Stimulated activated CD4-positive, alpha-beta T cell treated with anti-CD3 and anti-CD28 coated beads, Interleukin-4, amount 100 ng/mL, for 48 hours (primary cell): ENCODE measurements around the gene BRIP1.
"Not testable (repeated sequence)": the region's sequence is repeated elsewhere in the genome, so short reads cannot be mapped to it uniquely, and the experiment has no call there.

Source experiments
- DNase-seq, 2 donors: peaks; one replicate each; pipeline ENCODE4 v3.0.0-alpha.2; 2020; ENCODE audit warnings: low read depth in 2 of 2

BRIP1 gene

GRCh38 chr17:61729690-61730268 lies 133.5 kb downstream of the BRIP1 start:
- no peak for DNase-seq

- DNase-seq: no peak
These were observed 135.0 kb downstream of the BRIP1 start for GRCh38 chr17:61728297-61728836.

GRCh38 chr17:61727798-61728197 lies 135.5 kb downstream of the BRIP1 start:
- not testable (repeated sequence) for DNase-seq

GRCh38 chr17:61726977-61727376 lies 136.4 kb downstream of the BRIP1 start:
- DNase-seq: no peak

GRCh38 chr17:61724777-61725176 lies 138.6 kb downstream of the BRIP1 start:
- DNase-seq: no peak

- no peak for DNase-seq
These were observed 139.4 kb downstream of the BRIP1 start for GRCh38 chr17:61723914-61724313.

GRCh38 chr17:61723183-61723582 lies 140.1 kb downstream of the BRIP1 start:
- no peak for DNase-seq

- no peak for DNase-seq
These were observed 140.9 kb downstream of the BRIP1 start for GRCh38 chr17:61722398-61722797.

- no peak for DNase-seq
These were observed 143.1 kb downstream of the BRIP1 start for GRCh38 chr17:61720016-61720795.

GRCh38 chr17:61719220-61719619 lies 144.1 kb downstream of the BRIP1 start:
- not testable (repeated sequence) for DNase-seq

- DNase-seq: no peak
These were observed 145.3 kb downstream of the BRIP1 start for GRCh38 chr17:61718022-61718421.

- no peak for DNase-seq
These were observed 146.0 kb downstream of the BRIP1 start for GRCh38 chr17:61717352-61717751.

- DNase-seq: no peak
These were observed 147.0 kb downstream of the BRIP1 start for GRCh38 chr17:61716225-61716829.

GRCh38 chr17:61715348-61715747 lies 148.0 kb downstream of the BRIP1 start:
- no peak for DNase-seq

- DNase-seq: no peak
These were observed 149.0 kb downstream of the BRIP1 start for GRCh38 chr17:61714300-61714699.

- DNase-seq: no peak
These were observed 150.3 kb downstream of the BRIP1 start for GRCh38 chr17:61713035-61713434.

- DNase-seq: no peak
These were observed 152.8 kb downstream of the BRIP1 start for GRCh38 chr17:61710546-61710945.

- no peak for DNase-seq
These were observed 153.8 kb downstream of the BRIP1 start for GRCh38 chr17:61709567-61709966.

GRCh38 chr17:61704935-61705449 lies 158.3 kb downstream of the BRIP1 start:
- no peak for DNase-seq

GRCh38 chr17:61702450-61702849 lies 160.9 kb downstream of the BRIP1 start:
- DNase-seq: no peak

GRCh38 chr17:61701978-61702377 lies 161.3 kb downstream of the BRIP1 start:
- no peak for DNase-seq

- DNase-seq: no peak
These were observed 162.0 kb downstream of the BRIP1 start for GRCh38 chr17:61701334-61701733.

- no peak for DNase-seq
These were observed 163.1 kb downstream of the BRIP1 start for GRCh38 chr17:61700252-61700651.
